HCEC 1CT (cell line): Measurements from ENCODE around the gene LYSMD3.
A peak's percentile ranks its signal among the peaks of the same experiment; 100 is the strongest.

Experiments used
- DNase-seq: peaks from one replicate; pipeline ENCODE4 v3.0.0-alpha.2; 2017

LYSMD3 gene

GRCh38 chr5:90547072-90547536, 17.7 kb upstream of the LYSMD3 start:
- no peak for DNase-seq

- no peak for DNase-seq
Observed at GRCh38 chr5:90546216-90546837, 16.9 kb upstream of the LYSMD3 start.

- no peak for DNase-seq
Observed at GRCh38 chr5:90545511-90545910, 16.1 kb upstream of the LYSMD3 start.

- DNase-seq: no peak
Observed at GRCh38 chr5:90542827-90543519, 13.6 kb upstream of the LYSMD3 start.

GRCh38 chr5:90534922-90535321, 5.5 kb upstream of the LYSMD3 start:
- DNase-seq: no peak

GRCh38 chr5:90533794-90534193, 4.4 kb upstream of the LYSMD3 start:
- DNase-seq: no peak

- no peak for DNase-seq
Observed at GRCh38 chr5:90530736-90531487, 1.5 kb upstream of the LYSMD3 start.

- peak; percentile 80 for DNase-seq
Observed at GRCh38 chr5:90529939-90530677, 724 bp upstream of the LYSMD3 start.

- DNase-seq: no peak
Observed at GRCh38 chr5:90528601-90529193, 687 bp downstream of the LYSMD3 start.

GRCh38 chr5:90519081-90519480, 10.3 kb downstream of the LYSMD3 start:
- no peak for DNase-seq

- DNase-seq: peak; percentile 74
Observed at GRCh38 chr5:90518661-90519060, 10.7 kb downstream of the LYSMD3 start.

- DNase-seq: no peak
Observed at GRCh38 chr5:90514520-90514919, 14.9 kb downstream of the LYSMD3 start.

GRCh38 chr5:90510438-90510837, 18.9 kb downstream of the LYSMD3 start:
- DNase-seq: no peak

- DNase-seq: no peak
Observed at GRCh38 chr5:90506221-90506620, 23.2 kb downstream of the LYSMD3 start.

GRCh38 chr5:90504743-90505142, 24.6 kb downstream of the LYSMD3 start:
- no peak for DNase-seq

GRCh38 chr5:90503596-90503995, 25.8 kb downstream of the LYSMD3 start:
- DNase-seq: peak; percentile 60

- no peak for DNase-seq
Observed at GRCh38 chr5:90495146-90495545, 34.2 kb downstream of the LYSMD3 start.

- DNase-seq: no peak
Observed at GRCh38 chr5:90494043-90494442, 35.3 kb downstream of the LYSMD3 start.

- peak; percentile 76 for DNase-seq
Observed at GRCh38 chr5:90488791-90489190, 40.6 kb downstream of the LYSMD3 start.

- no peak for DNase-seq
Observed at GRCh38 chr5:90484540-90484939, 44.8 kb downstream of the LYSMD3 start.

- DNase-seq: no peak
Observed at GRCh38 chr5:90483206-90483605, 46.2 kb downstream of the LYSMD3 start.

- DNase-seq: no peak
Observed at GRCh38 chr5:90480699-90481098, 48.7 kb downstream of the LYSMD3 start.
